Liver (tissue), 3 donors: ENCODE measurements around the gene CGNL1.

Experiments
- EGR1 ChIP-seq, 2 donors: IDR thresholded peaks; 2 replicates each; pipeline ENCODE4 v1.6.1; 2016 to 2018; ENCODE audit warnings: antibody characterized with exemption in 2 of 2, low read depth in 2 of 2
- FOXA1 ChIP-seq: IDR thresholded peaks from 2 replicates; pipeline ENCODE4 v1.6.1; 2016; ENCODE audit warnings: antibody characterized with exemption
- FOXA2 ChIP-seq: IDR thresholded peaks from 2 replicates; pipeline ENCODE4 v1.6.1; 2016; ENCODE audit warnings: antibody characterized with exemption
- GABPA ChIP-seq, 2 donors: IDR thresholded peaks in 1 of 2; conservative IDR thresholded peaks in 1 of 2; 2 replicates each; pipeline ENCODE4 v1.6.1; 2016; ENCODE audit warnings: antibody characterized with exemption in 2 of 2, mild to moderate bottlenecking in 1 of 2, moderate library complexity in 1 of 2
- JUND ChIP-seq, 2 donors: IDR thresholded peaks; 2 replicates each; pipeline ENCODE4 v1.6.1; 2016; ENCODE audit warnings: antibody characterized with exemption in 2 of 2
- RAD21 ChIP-seq, 2 donors: IDR thresholded peaks; 2 replicates each; pipeline ENCODE4 v1.6.1; 2016; ENCODE audit warnings: antibody characterized with exemption in 2 of 2, mild to moderate bottlenecking in 2 of 2
- REST ChIP-seq: IDR thresholded peaks from 2 replicates; pipeline ENCODE4 v1.6.1; 2016; ENCODE audit warnings: antibody characterized with exemption, mild to moderate bottlenecking
- SP1 ChIP-seq: IDR thresholded peaks from 2 replicates; pipeline ENCODE4 v1.6.1; 2018; ENCODE audit warnings: antibody characterized with exemption, mild to moderate bottlenecking
- YY1 ChIP-seq: IDR thresholded peaks from 2 replicates; pipeline ENCODE4 v1.6.1; 2016; ENCODE audit warnings: antibody characterized with exemption, mild to moderate bottlenecking
- TF ChIP-seq, protein P1 (sequence below): fragments of 150-350 bp; IDR thresholded peaks from 2 replicates; pipeline ENCODE4 v1.5.1; 2017; ENCODE audit warnings: improper control_type of control experiment, low read depth, low read length; ENCODE audit not compliant: missing input control
- TF ChIP-seq, protein P2 (sequence below): IDR thresholded peaks from 2 replicates; pipeline ENCODE4 v1.6.1; 2016; ENCODE audit warnings: antibody characterized with exemption
- TF ChIP-seq, protein P3 (sequence below): IDR thresholded peaks from 2 replicates; pipeline ENCODE4 v1.6.1; 2016; ENCODE audit warnings: antibody characterized with exemption
- TF ChIP-seq, protein P4 (sequence below): IDR thresholded peaks from 2 replicates; pipeline ENCODE4 v1.6.1; 2016; ENCODE audit warnings: antibody characterized with exemption
- donor health status: healthy.
- donor health status: healthy.

DNA sequence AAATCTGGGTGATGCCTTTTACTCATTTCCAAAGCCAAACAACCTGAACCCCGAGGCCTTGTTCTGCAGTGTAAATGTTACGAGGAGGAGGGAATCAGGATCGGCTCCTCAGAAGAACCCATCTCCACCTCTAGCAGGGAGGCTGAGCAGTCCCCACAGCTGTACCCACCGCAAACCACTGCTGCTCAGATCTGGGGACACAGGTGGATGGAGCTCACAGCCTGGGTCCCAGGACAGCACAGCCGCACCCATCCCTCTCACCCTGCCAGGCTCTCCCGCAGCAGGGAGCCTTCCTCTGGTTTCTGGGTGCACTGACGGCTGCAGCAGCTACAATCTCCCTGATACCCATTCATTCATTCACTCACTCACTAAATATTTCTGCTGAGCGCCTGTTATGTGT, 44.0 kb upstream of the CGNL1 start:
- TF ChIP-seq, protein P1, sequence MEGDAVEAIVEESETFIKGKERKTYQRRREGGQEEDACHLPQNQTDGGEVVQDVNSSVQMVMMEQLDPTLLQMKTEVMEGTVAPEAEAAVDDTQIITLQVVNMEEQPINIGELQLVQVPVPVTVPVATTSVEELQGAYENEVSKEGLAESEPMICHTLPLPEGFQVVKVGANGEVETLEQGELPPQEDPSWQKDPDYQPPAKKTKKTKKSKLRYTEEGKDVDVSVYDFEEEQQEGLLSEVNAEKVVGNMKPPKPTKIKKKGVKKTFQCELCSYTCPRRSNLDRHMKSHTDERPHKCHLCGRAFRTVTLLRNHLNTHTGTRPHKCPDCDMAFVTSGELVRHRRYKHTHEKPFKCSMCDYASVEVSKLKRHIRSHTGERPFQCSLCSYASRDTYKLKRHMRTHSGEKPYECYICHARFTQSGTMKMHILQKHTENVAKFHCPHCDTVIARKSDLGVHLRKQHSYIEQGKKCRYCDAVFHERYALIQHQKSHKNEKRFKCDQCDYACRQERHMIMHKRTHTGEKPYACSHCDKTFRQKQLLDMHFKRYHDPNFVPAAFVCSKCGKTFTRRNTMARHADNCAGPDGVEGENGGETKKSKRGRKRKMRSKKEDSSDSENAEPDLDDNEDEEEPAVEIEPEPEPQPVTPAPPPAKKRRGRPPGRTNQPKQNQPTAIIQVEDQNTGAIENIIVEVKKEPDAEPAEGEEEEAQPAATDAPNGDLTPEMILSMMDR = no peak
- TF ChIP-seq, protein P2, sequence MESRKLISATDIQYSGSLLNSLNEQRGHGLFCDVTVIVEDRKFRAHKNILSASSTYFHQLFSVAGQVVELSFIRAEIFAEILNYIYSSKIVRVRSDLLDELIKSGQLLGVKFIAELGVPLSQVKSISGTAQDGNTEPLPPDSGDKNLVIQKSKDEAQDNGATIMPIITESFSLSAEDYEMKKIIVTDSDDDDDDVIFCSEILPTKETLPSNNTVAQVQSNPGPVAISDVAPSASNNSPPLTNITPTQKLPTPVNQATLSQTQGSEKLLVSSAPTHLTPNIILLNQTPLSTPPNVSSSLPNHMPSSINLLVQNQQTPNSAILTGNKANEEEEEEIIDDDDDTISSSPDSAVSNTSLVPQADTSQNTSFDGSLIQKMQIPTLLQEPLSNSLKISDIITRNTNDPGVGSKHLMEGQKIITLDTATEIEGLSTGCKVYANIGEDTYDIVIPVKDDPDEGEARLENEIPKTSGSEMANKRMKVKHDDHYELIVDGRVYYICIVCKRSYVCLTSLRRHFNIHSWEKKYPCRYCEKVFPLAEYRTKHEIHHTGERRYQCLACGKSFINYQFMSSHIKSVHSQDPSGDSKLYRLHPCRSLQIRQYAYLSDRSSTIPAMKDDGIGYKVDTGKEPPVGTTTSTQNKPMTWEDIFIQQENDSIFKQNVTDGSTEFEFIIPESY = no peak
- TF ChIP-seq YY1 (no peak), JUND (IDR thresholded peaks at IDR 0.05) (no peak), SP1 (no peak), EGR1 (IDR thresholded peaks at IDR 0.05; ENCODE audit: low read depth in 2 of 2) (no peak), FOXA1 (no peak), GABPA (IDR thresholded peaks at IDR 0.05 in 1 of 2, conservative IDR thresholded peaks at IDR 0.05 in 1 of 2) (no peak), RAD21 (IDR thresholded peaks at IDR 0.05) (no peak), REST (no peak), FOXA2 (no peak)
- TF ChIP-seq, protein P3, sequence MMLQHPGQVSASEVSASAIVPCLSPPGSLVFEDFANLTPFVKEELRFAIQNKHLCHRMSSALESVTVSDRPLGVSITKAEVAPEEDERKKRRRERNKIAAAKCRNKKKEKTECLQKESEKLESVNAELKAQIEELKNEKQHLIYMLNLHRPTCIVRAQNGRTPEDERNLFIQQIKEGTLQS = no peak
- TF ChIP-seq, protein P4, sequence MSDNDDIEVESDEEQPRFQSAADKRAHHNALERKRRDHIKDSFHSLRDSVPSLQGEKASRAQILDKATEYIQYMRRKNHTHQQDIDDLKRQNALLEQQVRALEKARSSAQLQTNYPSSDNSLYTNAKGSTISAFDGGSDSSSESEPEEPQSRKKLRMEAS = no peak
